ENCODE results near the gene ARF3. TPM values are rescaled to one million over a fixed set of nuclear protein-coding genes. Genes with fewer than 3 reads are reported as not detected.
A peak's percentile ranks its signal among the peaks of the same experiment; 100 is the strongest.

ARF3 gene
- total RNA-seq, 1 experiment from 2014 or later = 263 TPM

DNA sequence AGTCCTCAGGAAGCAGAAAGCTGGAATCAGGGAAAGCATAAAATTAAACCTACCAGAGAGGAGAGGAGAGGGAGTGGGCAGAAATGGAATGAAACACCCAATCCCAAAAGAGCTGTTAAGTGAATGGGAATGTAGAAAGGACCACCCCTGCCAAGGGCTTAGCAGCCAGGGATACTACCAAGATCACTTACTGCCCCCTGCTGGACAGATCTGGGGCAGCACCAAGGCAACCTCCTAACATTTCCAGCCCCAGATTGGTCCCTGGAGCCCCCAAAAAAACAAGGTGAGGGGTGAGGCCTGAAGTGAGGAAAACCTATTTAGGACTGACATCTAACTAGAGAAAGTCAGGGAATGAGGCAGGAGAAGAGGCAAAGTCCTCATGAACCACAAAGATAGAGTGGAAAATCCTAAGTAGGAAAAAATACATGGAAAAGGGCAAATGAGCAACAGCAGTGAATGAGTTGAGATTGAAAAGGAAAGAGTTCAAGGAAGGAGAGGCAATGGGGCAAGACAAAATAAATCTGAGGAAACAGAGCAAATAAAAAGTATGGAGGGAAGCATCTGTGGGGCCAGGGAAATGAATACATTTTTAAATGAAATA, 20.8 kb downstream of the ARF3 start:
- Histone ChIP-seq H4K8ac (replicated peaks; ENCODE audit: insufficient read length, low read depth, low read length) (no peak overlapping the region), H2BK5ac (ENCODE audit: insufficient read length, low read length) (no peak overlapping the region), H3K4ac (ENCODE audit: low read depth, low read length) (no peak overlapping the region), H2BK120ac (ENCODE audit: low read depth, low read length, poor library complexity, severe bottlenecking) (no peak overlapping the region), H2AFZ (ENCODE audit: low read length) (no peak overlapping the region), H3K23me2 (ENCODE audit: insufficient read length, low read depth, low read length, poor library complexity, severe bottlenecking) (no peaks in the 10 kb centered on the region), H3K14ac (ENCODE audit: insufficient read depth, low read length) (no peak overlapping the region), H3K27ac (ENCODE audit: insufficient read length, low read depth, low read length) (no peak overlapping the region), H3K79me1 (ENCODE audit: insufficient read depth, low read depth, low read length, poor library complexity, severe bottlenecking) (peaks cover 3% of the 10 kb centered on the region), H4K5ac (ENCODE audit: insufficient read length, low read depth, low read length) (no peak overlapping the region), H4K20me1 (ENCODE audit: control insufficient read depth, insufficient read depth, insufficient read length) (no peaks in the 10 kb centered on the region), H3T11ph (ENCODE audit: low read length) (no peak overlapping the region), H2BK15ac (ENCODE audit: low read depth, low read length) (no peak overlapping the region), H3K4me1 (ENCODE audit: insufficient read depth, low read length) (no peaks in the 10 kb centered on the region), H3K4me2 (ENCODE audit: insufficient read depth, insufficient read length, low read length) (no peak overlapping the region), H4K91ac (ENCODE audit: insufficient read length, low read depth, low read length) (no peak overlapping the region), H2BK20ac (ENCODE audit: low read depth, low read length, poor library complexity, severe bottlenecking) (no peak overlapping the region), H3K79me2 (ENCODE audit: insufficient read depth, low read length) (peaks cover 4% of the 10 kb centered on the region; the same call in 1 of the 2 replicates), H3K18ac (ENCODE audit: insufficient read length, low read depth, low read length) (no peak overlapping the region), H3K27me3 (ENCODE audit: insufficient read depth, low read length) (no peaks in the 10 kb centered on the region), H3K9ac (ENCODE audit: extremely low read depth, insufficient read length, low read length) (no peak overlapping the region), H3K9me3 (ENCODE audit: control insufficient read depth, low read depth, low read length) (no peaks in the 10 kb centered on the region), H2BK12ac (ENCODE audit: insufficient read length, low read depth, low read length) (no peak overlapping the region), H3K56ac (ENCODE audit: insufficient read length, low read depth, low read length) (no peak overlapping the region), H3K23ac (ENCODE audit: insufficient read length, low read depth, low read length) (no peak overlapping the region), H2AK5ac (ENCODE audit: insufficient read length, low read length) (no peak overlapping the region)
- peaks cover 35 to 85% (median 79%) of the 10 kb centered on the region in 3 experiments for H3K36me3 Mint-ChIP-seq (ENCODE audit: insufficient read depth in 1 of 3, low read depth in 3 of 3)
- H3K27me3 Mint-ChIP-seq (ENCODE audit: low read depth) = no peaks in the 10 kb centered on the region
- H3K9me3 Mint-ChIP-seq = no peaks in the 10 kb centered on the region
- DNase-seq = peak; percentile 86
- TF ChIP-seq, protein P1, sequence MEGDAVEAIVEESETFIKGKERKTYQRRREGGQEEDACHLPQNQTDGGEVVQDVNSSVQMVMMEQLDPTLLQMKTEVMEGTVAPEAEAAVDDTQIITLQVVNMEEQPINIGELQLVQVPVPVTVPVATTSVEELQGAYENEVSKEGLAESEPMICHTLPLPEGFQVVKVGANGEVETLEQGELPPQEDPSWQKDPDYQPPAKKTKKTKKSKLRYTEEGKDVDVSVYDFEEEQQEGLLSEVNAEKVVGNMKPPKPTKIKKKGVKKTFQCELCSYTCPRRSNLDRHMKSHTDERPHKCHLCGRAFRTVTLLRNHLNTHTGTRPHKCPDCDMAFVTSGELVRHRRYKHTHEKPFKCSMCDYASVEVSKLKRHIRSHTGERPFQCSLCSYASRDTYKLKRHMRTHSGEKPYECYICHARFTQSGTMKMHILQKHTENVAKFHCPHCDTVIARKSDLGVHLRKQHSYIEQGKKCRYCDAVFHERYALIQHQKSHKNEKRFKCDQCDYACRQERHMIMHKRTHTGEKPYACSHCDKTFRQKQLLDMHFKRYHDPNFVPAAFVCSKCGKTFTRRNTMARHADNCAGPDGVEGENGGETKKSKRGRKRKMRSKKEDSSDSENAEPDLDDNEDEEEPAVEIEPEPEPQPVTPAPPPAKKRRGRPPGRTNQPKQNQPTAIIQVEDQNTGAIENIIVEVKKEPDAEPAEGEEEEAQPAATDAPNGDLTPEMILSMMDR (conservative IDR thresholded peaks at IDR 0.05) = peak; percentile 96
- peaks cover 0 to 2% of the 10 kb centered on the region in 2 experiments; a peak in 2 of 4 replicates for H3K4me1 Mint-ChIP-seq
- H3K27ac Mint-ChIP-seq = peak overlapping the region; percentile 37 to 76 (median 44); a peak in 4 of 7 replicates
- no peak overlapping the region; a peak in 1 of 5 replicates for H3K4me3 Mint-ChIP-seq
